SH-SY5Y (cell line): ENCODE data around the gene SH3BGRL2.

ENCODE experiments used
- GATA2 ChIP-seq: IDR thresholded peaks from 2 replicates; pipeline ENCODE4 v1.6.1; 2011; ENCODE audit warnings: mild to moderate bottlenecking, low read depth, low read length
- GATA3 ChIP-seq: IDR thresholded peaks from 2 replicates; pipeline ENCODE4 v1.6.1; 2011; ENCODE audit warnings: low read depth, mild to moderate bottlenecking, low read length, moderate library complexity

GRCh38 chr6:79650950-79651349, 19.8 kb downstream of the SH3BGRL2 start:
- no peak for TF ChIP-seq GATA2
- no peak for TF ChIP-seq GATA3
